KMS-11 (cell line): Measurements from ENCODE around the gene GAREM1.

Experiments used
- H2AFZ ChIP-seq: fragments of 200-600 bp; sonication (generic); 2 replicates; pipeline ENCODE4 v1.6.1; 2016; ENCODE audit warnings: antibody characterized with exemption, mixed run types, low read depth
- H3K27ac ChIP-seq: fragments of 200-600 bp; sonication (generic); 2 replicates; pipeline ENCODE4 v1.6.1; 2016; ENCODE audit warnings: mild to moderate bottlenecking, mixed run types
- H3K27me3 ChIP-seq: fragments of 200-600 bp; sonication (generic); 2 replicates; pipeline ENCODE4 v1.6.1; 2017; ENCODE audit warnings: mild to moderate bottlenecking, low read depth, mixed run types, moderate library complexity; ENCODE audit not compliant: insufficient read depth
- H3K36me3 ChIP-seq: fragments of 200-600 bp; sonication (generic); 2 replicates; pipeline ENCODE4 v1.6.1; 2017; ENCODE audit warnings: mild to moderate bottlenecking, mixed run types; ENCODE audit not compliant: insufficient read depth
- H3K4me1 ChIP-seq: fragments of 200-600 bp; sonication (generic); 2 replicates; pipeline ENCODE4 v1.6.1; 2016; ENCODE audit warnings: mild to moderate bottlenecking, low read depth, mixed run types; ENCODE audit not compliant: poor library complexity, severe bottlenecking
- H3K4me2 ChIP-seq: fragments of 200-600 bp; sonication (generic); 2 replicates; pipeline ENCODE4 v1.7.0; 2016; ENCODE audit warnings: mild to moderate bottlenecking, mixed run types
- H3K4me3 ChIP-seq: fragments of 200-600 bp; sonication (generic); IDR thresholded peaks from 2 replicates; pipeline ENCODE4 v1.6.1; 2017; ENCODE audit warnings: low read depth, low read length, mixed read lengths; ENCODE audit not compliant: insufficient read depth
- H3K79me2 ChIP-seq: fragments of 200-600 bp; sonication (generic); 2 replicates; pipeline ENCODE4 v1.6.1; 2016; ENCODE audit warnings: low read depth, mixed run types; ENCODE audit not compliant: insufficient read depth
- H3K9ac ChIP-seq: fragments of 200-600 bp; sonication (generic); 2 replicates; pipeline ENCODE4 v1.6.1; 2016; ENCODE audit warnings: mild to moderate bottlenecking, mixed run types
- H4K20me1 ChIP-seq: fragments of 200-600 bp; sonication (generic); 2 replicates; pipeline ENCODE4 v1.6.1; 2016; ENCODE audit warnings: mild to moderate bottlenecking, mixed run types; ENCODE audit not compliant: insufficient read depth
- CTCF ChIP-seq: fragments of 200-600 bp; sonication (generic); conservative IDR thresholded peaks from 2 replicates; pipeline ENCODE4 v1.6.1; 2017; ENCODE audit warnings: low read depth, mild to moderate bottlenecking, antibody characterized with exemption, low read length, moderate library complexity, mixed read lengths

Gene GAREM1

GRCh38 chr18:32431753-32432152, 38.9 kb downstream of the GAREM1 start:
- H4K20me1 ChIP-seq, result no peaks in the 10 kb centered on the region
- H3K79me2 ChIP-seq, result no peaks in the 10 kb centered on the region
- no peaks in the 10 kb centered on the region for H3K27me3 ChIP-seq
- TF ChIP-seq CTCF, result no peak
- H2AFZ ChIP-seq, result no peak overlapping the region
- no peaks in the 10 kb centered on the region for H3K36me3 ChIP-seq
- H3K4me1 ChIP-seq, result peaks cover 7% of the 10 kb centered on the region
- no peak overlapping the region for H3K9ac ChIP-seq
- H3K4me2 ChIP-seq, result no peak overlapping the region
- H3K4me3 ChIP-seq, result no peak overlapping the region
- H3K27ac ChIP-seq, result no peak overlapping the region

- H3K79me2 ChIP-seq, result no peaks in the 10 kb centered on the region
- no peak overlapping the region for H3K4me2 ChIP-seq
- H3K4me1 ChIP-seq, result no peaks in the 10 kb centered on the region
- TF ChIP-seq CTCF, result no peak
- no peak overlapping the region for H3K9ac ChIP-seq
- no peaks in the 10 kb centered on the region for H3K27me3 ChIP-seq
- H4K20me1 ChIP-seq, result no peaks in the 10 kb centered on the region
- no peak overlapping the region for H3K4me3 ChIP-seq
- H2AFZ ChIP-seq, result no peak overlapping the region
- H3K27ac ChIP-seq, result no peak overlapping the region
- H3K36me3 ChIP-seq, result no peaks in the 10 kb centered on the region
These were observed 41.3 kb downstream of the GAREM1 start for GRCh38 chr18:32429402-32429801.

GRCh38 chr18:32427084-32427900, 43.4 kb downstream of the GAREM1 start:
- H3K4me2 ChIP-seq, result no peak overlapping the region
- no peaks in the 10 kb centered on the region for H3K36me3 ChIP-seq
- TF ChIP-seq CTCF, result no peak
- H3K27ac ChIP-seq, result no peak overlapping the region
- no peak overlapping the region for H3K9ac ChIP-seq
- no peaks in the 10 kb centered on the region for H3K79me2 ChIP-seq
- no peaks in the 10 kb centered on the region for H3K27me3 ChIP-seq
- no peaks in the 10 kb centered on the region for H4K20me1 ChIP-seq
- H3K4me3 ChIP-seq, result no peak overlapping the region
- H2AFZ ChIP-seq, result no peak overlapping the region
- H3K4me1 ChIP-seq, result no peaks in the 10 kb centered on the region

DNA sequence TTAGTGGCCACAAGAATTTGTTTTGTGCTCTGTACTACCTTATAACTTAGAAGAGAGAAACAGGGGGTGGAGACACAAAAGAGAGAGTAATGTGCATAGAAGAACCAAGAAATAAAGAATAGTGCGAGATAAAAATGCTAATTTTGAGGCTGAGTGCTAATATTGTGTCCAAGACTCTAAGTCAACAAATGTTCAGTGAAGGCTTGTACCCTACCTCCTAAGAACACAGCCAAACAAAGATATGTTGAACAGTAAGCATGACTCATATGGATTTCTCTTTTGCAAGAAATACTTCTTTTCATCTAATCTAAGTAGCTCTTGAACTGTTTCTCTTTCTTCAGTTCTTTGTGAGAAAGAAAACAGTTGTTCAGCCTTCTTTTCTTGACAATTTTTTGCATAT, 45.2 kb downstream of the GAREM1 start:
- Histone ChIP-seq H3K79me2 (no peaks in the 10 kb centered on the region), H3K4me3 (no peak overlapping the region), H3K36me3 (no peaks in the 10 kb centered on the region), H4K20me1 (no peaks in the 10 kb centered on the region), H3K27me3 (no peaks in the 10 kb centered on the region), H2AFZ (no peak overlapping the region), H3K9ac (no peak overlapping the region), H3K4me1 (no peaks in the 10 kb centered on the region), H3K27ac (no peak overlapping the region), H3K4me2 (no peak overlapping the region)
- no peak for TF ChIP-seq CTCF
